Rectal smooth muscle tissue (tissue), 1 donor: ENCODE measurements around the gene GREM2.

Experiments
- H3K27ac ChIP-seq: one replicate; pipeline ENCODE4 v1.7.0; 2013; ENCODE audit warnings: low read depth, low read length, inconsistent platforms
- H3K27me3 ChIP-seq: one replicate; pipeline ENCODE4 v1.7.0; 2013; ENCODE audit warnings: low read length; ENCODE audit not compliant: control insufficient read depth, insufficient read depth
- H3K36me3 ChIP-seq: one replicate; pipeline ENCODE4 v1.7.0; 2013; ENCODE audit warnings: low read length; ENCODE audit not compliant: control insufficient read depth, insufficient read depth
- H3K4me1 ChIP-seq: one replicate; pipeline ENCODE4 v1.7.0; 2013; ENCODE audit warnings: low read length; ENCODE audit not compliant: control insufficient read depth, insufficient read depth
- H3K4me3 ChIP-seq: one replicate; pipeline ENCODE4 v1.7.0; 2013; ENCODE audit warnings: low read length
- H3K9ac ChIP-seq: one replicate; pipeline ENCODE4 v1.7.0; 2013; ENCODE audit warnings: low read length

Gene GREM2

GRCh38 chr1:240575981-240576662 is 35.8 kb downstream of the GREM2 start:
- no peaks in the 10 kb centered on the region for H3K4me1 ChIP-seq
- H3K9ac ChIP-seq = no peak overlapping the region
- no peaks in the 10 kb centered on the region for H3K36me3 ChIP-seq
- no peaks in the 10 kb centered on the region for H3K27me3 ChIP-seq
- H3K4me3 ChIP-seq = no peak overlapping the region
- no peak overlapping the region for H3K27ac ChIP-seq

- Histone ChIP-seq H3K9ac (no peak overlapping the region), H3K4me3 (no peak overlapping the region), H3K4me1 (no peaks in the 10 kb centered on the region), H3K27me3 (no peaks in the 10 kb centered on the region), H3K27ac (no peak overlapping the region), H3K36me3 (no peaks in the 10 kb centered on the region)
Observed at GRCh38 chr1:240572328-240572727, 39.6 kb downstream of the GREM2 start.

GRCh38 chr1:240571782-240572181 is 40.2 kb downstream of the GREM2 start:
- no peaks in the 10 kb centered on the region for H3K27me3 ChIP-seq
- H3K4me3 ChIP-seq = no peak overlapping the region
- H3K36me3 ChIP-seq = no peaks in the 10 kb centered on the region
- no peaks in the 10 kb centered on the region for H3K4me1 ChIP-seq
- H3K27ac ChIP-seq = no peak overlapping the region
- no peak overlapping the region for H3K9ac ChIP-seq

GRCh38 chr1:240567066-240567465 is 44.9 kb downstream of the GREM2 start:
- no peaks in the 10 kb centered on the region for H3K36me3 ChIP-seq

DNA sequence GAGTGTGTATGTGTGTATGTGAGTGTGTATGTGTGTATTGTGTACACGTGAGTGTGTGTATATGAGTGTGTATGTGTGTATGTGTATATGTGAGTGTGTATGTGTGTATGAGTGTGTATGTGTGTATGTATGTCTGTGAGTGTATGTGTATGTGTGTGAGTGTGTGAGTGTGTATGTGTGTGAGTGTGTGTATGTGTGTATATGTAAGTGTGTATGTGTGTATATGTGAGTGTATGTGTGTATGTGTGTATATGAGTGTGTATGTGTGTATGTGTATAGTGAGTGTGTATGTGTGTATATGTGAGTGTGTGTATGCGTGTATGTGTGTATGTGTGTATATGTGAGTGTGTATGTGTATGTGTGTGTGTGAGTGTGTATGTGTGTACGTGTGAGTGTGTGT is 49.2 kb downstream of the GREM2 start:
- no peaks in the 10 kb centered on the region for H3K36me3 ChIP-seq
- no peak overlapping the region for H3K4me3 ChIP-seq
- no peaks in the 10 kb centered on the region for H3K4me1 ChIP-seq
- H3K9ac ChIP-seq = no peak overlapping the region
- H3K27ac ChIP-seq = no peak overlapping the region
- H3K27me3 ChIP-seq = no peaks in the 10 kb centered on the region

More at GRCh38 chr1:240567066-240567465, 44.9 kb downstream of the GREM2 start:
- no peak overlapping the region for H3K27ac ChIP-seq
- no peak overlapping the region for H3K9ac ChIP-seq
- no peaks in the 10 kb centered on the region for H3K4me1 ChIP-seq
- H3K4me3 ChIP-seq = no peak overlapping the region
- H3K27me3 ChIP-seq = no peaks in the 10 kb centered on the region

- H3K36me3 ChIP-seq = no peaks in the 10 kb centered on the region
- H3K27me3 ChIP-seq = no peaks in the 10 kb centered on the region
- H3K27ac ChIP-seq = no peak overlapping the region
- H3K9ac ChIP-seq = no peak overlapping the region
- no peaks in the 10 kb centered on the region for H3K4me1 ChIP-seq
- no peak overlapping the region for H3K4me3 ChIP-seq
Observed at GRCh38 chr1:240562111-240562590, 49.8 kb downstream of the GREM2 start.

DNA sequence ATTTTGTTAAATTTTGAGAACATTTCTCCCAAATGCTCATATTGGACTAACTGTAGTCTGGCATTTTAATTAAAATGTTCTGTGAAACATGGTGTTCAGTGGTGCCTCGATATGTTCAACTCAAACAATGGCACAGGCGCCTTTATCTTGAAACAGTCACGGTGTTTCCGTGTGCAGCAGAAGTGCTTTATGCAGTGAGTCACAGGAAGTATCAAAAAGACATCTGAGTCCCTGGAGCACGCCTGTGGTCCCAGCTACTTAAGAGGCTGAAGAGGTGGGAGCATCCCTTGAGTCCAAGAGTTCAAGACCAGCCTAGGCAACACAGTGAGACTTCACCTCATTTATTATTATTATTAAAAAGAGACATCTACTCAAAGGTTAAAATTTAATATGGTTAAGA is 52.2 kb downstream of the GREM2 start:
- H3K4me1 ChIP-seq = no peaks in the 10 kb centered on the region
- H3K27ac ChIP-seq = no peak overlapping the region

GRCh38 chr1:240555524-240555923 is 56.4 kb downstream of the GREM2 start:
- Histone ChIP-seq H3K27ac (no peak overlapping the region), H3K4me3 (no peak overlapping the region), H3K4me1 (peaks cover 2% of the 10 kb centered on the region), H3K36me3 (no peaks in the 10 kb centered on the region), H3K27me3 (no peaks in the 10 kb centered on the region), H3K9ac (no peak overlapping the region)

More for the DNA sequence above, 52.2 kb downstream of the GREM2 start:
- H3K9ac ChIP-seq = no peak overlapping the region
- H3K27me3 ChIP-seq = no peaks in the 10 kb centered on the region
- no peak overlapping the region for H3K4me3 ChIP-seq
- H3K36me3 ChIP-seq = no peaks in the 10 kb centered on the region

GRCh38 chr1:240553351-240553750 is 58.6 kb downstream of the GREM2 start:
- H3K27me3 ChIP-seq = no peaks in the 10 kb centered on the region
- H3K4me1 ChIP-seq = peaks cover 2% of the 10 kb centered on the region
- no peak overlapping the region for H3K4me3 ChIP-seq
- H3K36me3 ChIP-seq = no peaks in the 10 kb centered on the region
- no peak overlapping the region for H3K9ac ChIP-seq
- H3K27ac ChIP-seq = no peak overlapping the region

DNA sequence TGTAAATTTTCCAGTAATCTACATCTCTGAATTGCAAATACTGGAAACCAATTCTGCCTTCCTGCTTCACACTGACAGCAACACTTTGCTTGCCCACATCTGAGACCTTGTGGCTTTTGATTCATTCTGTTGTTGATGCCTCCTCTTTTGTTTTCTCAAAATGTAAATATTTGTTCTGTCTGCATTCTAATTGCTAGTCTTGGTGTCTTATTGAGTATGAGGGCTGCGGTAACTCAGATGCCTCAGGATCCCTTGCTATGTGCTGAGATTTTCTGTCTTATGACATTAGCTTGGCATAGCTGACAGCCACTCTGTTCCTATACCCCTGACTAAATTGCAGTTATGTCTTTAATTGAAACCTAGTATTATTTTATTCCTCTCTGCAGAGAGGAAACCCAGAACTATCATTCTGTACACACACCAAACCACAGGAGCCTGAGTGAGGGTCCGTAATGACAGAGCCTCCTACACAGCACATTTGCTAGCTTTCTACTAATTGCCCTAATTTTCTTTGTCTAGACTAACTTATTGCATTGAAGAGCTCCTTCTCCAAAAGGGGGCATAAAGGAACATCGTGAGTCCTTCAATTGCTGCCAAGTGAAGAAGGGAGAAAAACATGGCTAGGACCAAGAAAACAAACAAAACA is 72.1 kb downstream of the GREM2 start:
- H3K27ac ChIP-seq = no peak overlapping the region
- no peaks in the 10 kb centered on the region for H3K4me1 ChIP-seq
- H3K36me3 ChIP-seq = no peaks in the 10 kb centered on the region
- H3K4me3 ChIP-seq = no peak overlapping the region
- H3K9ac ChIP-seq = no peak overlapping the region
- no peaks in the 10 kb centered on the region for H3K27me3 ChIP-seq

DNA sequence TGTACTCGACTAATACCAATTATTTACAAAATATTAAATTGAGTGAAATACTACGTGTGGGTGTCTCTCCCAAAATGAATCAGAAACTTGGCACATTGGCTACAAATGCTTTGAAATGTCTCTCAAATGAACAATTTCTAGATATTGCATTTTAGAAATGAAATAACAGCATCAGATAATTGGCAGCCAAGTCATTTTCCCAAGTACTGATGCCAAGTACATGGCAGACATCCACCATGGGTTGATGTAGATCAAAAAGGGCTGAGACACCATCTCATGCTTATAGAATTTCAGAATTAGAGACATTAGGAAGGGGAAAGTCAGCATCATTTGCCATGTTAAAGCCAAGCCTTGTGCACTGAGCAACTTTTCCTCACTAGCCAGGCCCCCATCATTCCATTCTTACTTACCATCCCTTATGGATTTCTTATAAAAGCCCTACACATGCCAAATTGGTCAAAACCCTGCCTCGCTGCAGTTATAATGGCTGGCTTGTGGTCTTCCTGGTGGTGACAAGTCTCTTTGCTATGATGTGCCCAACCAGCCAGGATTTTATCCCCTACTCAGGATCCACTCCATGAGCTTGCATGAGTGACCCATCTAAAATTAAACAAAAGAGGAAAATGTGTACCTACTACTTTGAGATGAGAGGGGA is 73.1 kb downstream of the GREM2 start:
- no peaks in the 10 kb centered on the region for H3K4me1 ChIP-seq
- H3K27ac ChIP-seq = no peak overlapping the region
- H3K4me3 ChIP-seq = no peak overlapping the region
- no peak overlapping the region for H3K9ac ChIP-seq
- no peaks in the 10 kb centered on the region for H3K36me3 ChIP-seq
- H3K27me3 ChIP-seq = no peaks in the 10 kb centered on the region

DNA sequence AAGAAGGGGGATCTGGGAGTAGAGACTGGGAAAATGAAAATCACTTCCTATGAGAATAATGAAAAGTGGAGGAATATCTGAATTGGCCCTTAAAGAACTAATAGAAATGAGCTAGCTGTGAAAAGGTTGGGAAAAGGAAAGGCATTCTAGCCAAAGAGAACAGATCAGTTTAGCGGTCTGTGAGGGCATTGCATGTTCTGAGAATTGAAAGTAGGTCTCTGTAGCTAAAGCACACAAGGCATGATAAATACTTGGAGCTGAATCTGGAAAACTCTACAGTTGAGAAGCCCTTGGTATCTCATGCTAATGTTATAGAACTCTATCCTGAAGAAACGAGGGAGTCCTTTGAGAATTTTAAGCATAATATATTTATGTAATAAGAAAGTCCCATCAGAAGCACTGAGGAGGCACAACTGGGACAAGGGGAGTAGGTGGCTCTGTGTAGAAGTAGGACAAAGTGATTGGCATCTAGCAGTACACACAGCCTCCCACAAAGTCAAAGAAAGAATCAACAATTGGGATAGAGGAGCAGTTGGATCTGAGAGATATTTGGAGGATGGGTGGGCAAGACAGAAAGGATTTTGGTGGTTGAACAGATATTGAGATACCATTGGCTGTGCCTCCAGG is 78.7 kb downstream of the GREM2 start:
- Histone ChIP-seq H3K27me3 (no peaks in the 10 kb centered on the region), H3K36me3 (no peaks in the 10 kb centered on the region), H3K9ac (no peak overlapping the region), H3K27ac (no peak overlapping the region), H3K4me1 (no peaks in the 10 kb centered on the region), H3K4me3 (no peak overlapping the region)
